Neutrophil (primary cell): ENCODE measurements around the gene TOP1.

Source experiments
- H3K27ac ChIP-seq: fragments of 200-600 bp; sonication (generic); 2 replicates; pipeline ENCODE4 v1.5.1; 2016; ENCODE audit warnings: mild to moderate bottlenecking, moderate library complexity
- H3K27me3 ChIP-seq: fragments of 200-600 bp; sonication (generic); 2 replicates; pipeline ENCODE4 v1.6.0; 2016; ENCODE audit warnings: mild to moderate bottlenecking
- H3K36me3 ChIP-seq: fragments of 200-600 bp; sonication (generic); 2 replicates; pipeline ENCODE4 v1.5.1; 2017
- H3K4me1 ChIP-seq, 2 experiments: fragments of 200-600 bp in 1 of 2; sonication (generic) in 1 of 2; 1 replicate in 1 of 2; 2 replicates in 1 of 2; pipeline versions ENCODE4 v1.5.1 to v1.6.1; 2013 to 2016; ENCODE audit warnings: low read depth in 1 of 2, low read length in 1 of 2, mild to moderate bottlenecking in 1 of 2, moderate library complexity in 1 of 2; ENCODE audit not compliant: control insufficient read depth in 1 of 2, insufficient read depth in 1 of 2
- H3K4me3 ChIP-seq, 2 experiments: fragments of 200-600 bp in 1 of 2; sonication (generic) in 1 of 2; 1 replicate in 1 of 2; 2 replicates in 1 of 2; pipeline ENCODE4 v1.5.1; 2013 to 2016; ENCODE audit warnings: low read depth in 1 of 2, low read length in 1 of 2, mild to moderate bottlenecking in 1 of 2, moderate library complexity in 1 of 2
- H3K9me3 ChIP-seq: fragments of 200-600 bp; sonication (generic); 2 replicates; pipeline ENCODE4 v1.5.1; 2016
- CTCF ChIP-seq: fragments of 200-600 bp; sonication (generic); IDR thresholded peaks from 2 replicates; pipeline ENCODE4 v1.5.1; 2016; ENCODE audit warnings: antibody characterized with exemption

The TOP1 gene

DNA sequence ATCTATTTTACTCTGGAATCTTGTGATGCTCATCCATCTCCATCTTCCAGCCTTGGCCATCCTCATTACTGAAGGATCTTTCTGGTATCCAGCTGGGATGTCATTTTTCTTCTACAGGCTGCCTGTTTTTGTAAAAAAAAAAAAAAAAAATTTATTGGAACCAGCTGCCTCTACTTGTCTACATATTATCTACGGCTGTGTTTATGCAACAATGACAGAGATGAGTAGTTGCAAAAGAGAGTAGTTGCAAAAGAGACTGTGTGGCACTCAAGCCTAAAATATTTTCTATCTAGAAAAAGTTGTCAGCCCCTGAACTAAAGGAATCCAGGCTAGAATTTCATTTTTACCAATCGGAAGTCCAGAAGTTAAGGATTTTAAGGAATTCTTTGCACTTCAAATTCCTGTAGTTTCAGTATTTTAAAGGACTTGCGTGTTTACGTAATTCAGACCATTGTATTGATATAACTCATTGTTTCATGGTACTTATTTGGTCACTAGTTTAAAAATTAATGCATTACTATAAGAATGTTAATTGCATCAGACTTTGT is 70.2 kb downstream of the TOP1 start:
- Histone ChIP-seq H3K4me3 (no peak overlapping the region), H3K4me1 (peaks cover 7 to 12% of the 10 kb centered on the region in 2 experiments), H3K36me3 (peaks cover 97% of the 10 kb centered on the region), H3K9me3 (no peaks in the 10 kb centered on the region), H3K27me3 (no peaks in the 10 kb centered on the region), H3K27ac (no peak overlapping the region)
- TF ChIP-seq CTCF, result no peak

DNA sequence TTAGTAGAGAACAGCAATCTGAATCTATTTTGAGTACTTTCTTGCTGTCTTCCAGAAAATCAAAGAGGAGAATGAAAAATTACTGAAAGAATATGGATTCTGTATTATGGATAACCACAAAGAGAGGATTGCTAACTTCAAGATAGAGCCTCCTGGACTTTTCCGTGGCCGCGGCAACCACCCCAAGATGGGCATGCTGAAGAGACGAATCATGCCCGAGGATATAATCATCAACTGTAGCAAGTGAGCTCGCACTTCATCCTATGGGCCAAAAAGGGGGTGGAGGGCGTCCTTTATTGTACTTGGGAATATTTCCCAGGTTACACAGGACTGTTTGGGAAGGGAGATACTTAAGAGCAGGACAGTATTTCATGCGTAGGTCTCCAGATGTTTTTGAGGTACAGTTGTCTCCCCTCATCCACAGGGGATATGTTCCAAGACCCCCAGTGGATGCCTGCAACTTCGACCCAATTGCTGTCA is 71.4 kb downstream of the TOP1 start:
- Histone ChIP-seq H3K4me1 (peaks cover 7 to 12% of the 10 kb centered on the region in 2 experiments), H3K27me3 (no peaks in the 10 kb centered on the region), H3K4me3 (no peak overlapping the region), H3K27ac (no peak overlapping the region), H3K36me3 (peaks cover 97% of the 10 kb centered on the region), H3K9me3 (no peaks in the 10 kb centered on the region)
- no peak for TF ChIP-seq CTCF

DNA sequence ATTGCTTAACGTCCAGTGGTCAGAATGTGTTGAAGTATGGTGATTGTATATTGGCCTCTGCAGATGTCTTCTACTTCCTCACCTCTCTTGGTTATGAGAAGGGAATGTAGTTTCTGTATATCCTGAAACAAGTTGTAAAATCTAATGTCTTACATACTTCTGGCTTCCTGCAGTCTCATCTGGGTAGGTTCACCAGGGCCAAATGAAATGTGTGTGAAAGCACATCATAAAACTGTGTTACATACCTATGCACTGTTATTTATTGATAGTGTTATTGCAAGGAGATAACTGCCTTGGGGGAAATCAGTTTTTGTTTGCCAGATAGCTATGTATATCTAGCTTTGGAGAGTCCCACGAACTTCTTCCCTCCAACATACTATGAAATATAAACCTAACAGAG is 73.0 kb downstream of the TOP1 start:
- no peaks in the 10 kb centered on the region for H3K27me3 ChIP-seq
- H3K27ac ChIP-seq, result no peak overlapping the region
- H3K36me3 ChIP-seq, result peaks cover 97% of the 10 kb centered on the region
- no peak for TF ChIP-seq CTCF
- peaks cover 7 to 12% of the 10 kb centered on the region in 2 experiments for H3K4me1 ChIP-seq
- H3K9me3 ChIP-seq, result no peaks in the 10 kb centered on the region
- H3K4me3 ChIP-seq, result no peak overlapping the region

GRCh38 chr20:41108531-41108930 is 79.9 kb downstream of the TOP1 start:
- no peak for TF ChIP-seq CTCF
- Histone ChIP-seq H3K4me3 (no peak overlapping the region), H3K9me3 (no peaks in the 10 kb centered on the region), H3K36me3 (peaks cover 74% of the 10 kb centered on the region), H3K27me3 (no peaks in the 10 kb centered on the region), H3K4me1 (no peaks in the 10 kb centered on the region), H3K27ac (no peak overlapping the region)

DNA sequence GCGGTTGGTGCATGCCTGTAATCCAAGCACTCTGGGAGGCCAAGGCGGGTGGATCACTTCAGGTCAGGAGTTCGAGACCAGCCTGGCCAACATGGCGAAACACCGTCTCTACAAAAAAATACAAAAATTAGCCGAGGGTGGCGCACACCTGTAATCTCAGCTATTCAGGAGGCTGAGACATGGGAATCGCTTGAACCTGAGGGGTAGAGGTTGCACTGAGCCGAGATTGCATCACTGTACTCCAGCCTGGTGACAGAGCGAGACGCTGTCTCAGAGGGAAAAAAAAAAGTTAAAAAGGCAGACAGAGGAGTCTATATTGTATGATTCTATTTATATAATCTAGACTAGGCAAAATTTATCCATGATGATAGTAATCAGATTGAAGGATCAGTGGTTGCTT is 81.4 kb downstream of the TOP1 start:
- Histone ChIP-seq H3K27me3 (no peaks in the 10 kb centered on the region), H3K27ac (no peak overlapping the region), H3K4me3 (no peak overlapping the region), H3K36me3 (peaks cover 74% of the 10 kb centered on the region), H3K9me3 (no peaks in the 10 kb centered on the region), H3K4me1 (no peaks in the 10 kb centered on the region)
- TF ChIP-seq CTCF, result no peak
